Cardiac muscle cell (in vitro differentiated cells and primary cell): ENCODE measurements around the gene PRKCA. TPM values are rescaled to one million over a fixed set of nuclear protein-coding genes. Genes with fewer than 3 reads are reported as not detected.

ENCODE experiments used
- DNase-seq, 2 donors: peaks; one replicate each; pipeline versions ENCODE4 v3.0.0 to v3.0.0-alpha.2; 2010 to 2017; ENCODE audit warnings: low read depth in 1 of 2, low spot score in 1 of 2
- H3K27ac ChIP-seq: fragments of 200-600 bp; sonication (generic); 2 replicates; pipeline ENCODE4 v1.5.1; 2016
- H3K27me3 ChIP-seq: fragments of 200-600 bp; sonication (generic); 2 replicates; pipeline ENCODE4 v1.6.0; 2016; ENCODE audit warnings: control low read depth
- H3K36me3 ChIP-seq: fragments of 200-600 bp; sonication (generic); 2 replicates; pipeline ENCODE4 v1.5.1; 2016; ENCODE audit warnings: control low read depth
- H3K4me1 ChIP-seq: fragments of 200-600 bp; sonication (generic); 2 replicates; pipeline ENCODE4 v1.8.1; 2017; ENCODE audit warnings: low read depth, mild to moderate bottlenecking, mixed run types
- H3K4me3 ChIP-seq: fragments of 200-600 bp; sonication (generic); 2 replicates; pipeline ENCODE4 v1.5.1; 2016; ENCODE audit warnings: mild to moderate bottlenecking
- H3K9me3 ChIP-seq: fragments of 200-600 bp; sonication (generic); 2 replicates; pipeline ENCODE4 v1.5.1; 2017; ENCODE audit warnings: low read depth, mild to moderate bottlenecking, control low read depth
- CTCF ChIP-seq: IDR thresholded peaks from 2 replicates; pipeline ENCODE4 v1.5.1; 2012; ENCODE audit warnings: low read depth, mild to moderate bottlenecking, low read length
- polyA plus RNA-seq: library from polyadenylated mRNA; unstranded; fragments of >200 nt; fragmentation: Nextera tagmentation; extraction: Ambion mirVana; gene quantifications from 2 replicates; pipeline ENCODE4 v1.2.1, GENCODE V29; 2016
- total RNA-seq: library from RNA; depleted of rRNA; stranded (reverse); fragments of >200 nt; gene quantifications from 2 replicates; pipeline ENCODE4 v1.2.3, GENCODE V29; 2016

Gene PRKCA
- total and polyA plus RNA-seq, 2 experiments from 2014 or later = 3.1 to 10.3 TPM

GRCh38 chr17:66531851-66532295 is 229.5 kb downstream of the PRKCA start:
- TF ChIP-seq CTCF = no peak
- H3K27me3 ChIP-seq = no peaks in the 10 kb centered on the region
- no peaks in the 10 kb centered on the region for H3K9me3 ChIP-seq
- DNase-seq = no peak
- H3K36me3 ChIP-seq = no peaks in the 10 kb centered on the region
- no peak overlapping the region for H3K4me3 ChIP-seq
- H3K27ac ChIP-seq = no peak overlapping the region
- peaks cover 12% of the 10 kb centered on the region for H3K4me1 ChIP-seq

- H3K4me3 ChIP-seq = no peak overlapping the region
- TF ChIP-seq CTCF = peak; percentile 20
Observed at GRCh38 chr17:66533572-66533971, 231.2 kb downstream of the PRKCA start.

GRCh38 chr17:66533986-66534385 is 231.6 kb downstream of the PRKCA start:
- Histone ChIP-seq H3K27ac (peak overlapping the region; percentile 59), H3K36me3 (no peaks in the 10 kb centered on the region), H3K4me1 (peaks cover 12% of the 10 kb centered on the region), H3K27me3 (no peaks in the 10 kb centered on the region), H3K4me3 (no peak overlapping the region), H3K9me3 (no peaks in the 10 kb centered on the region)
- TF ChIP-seq CTCF = no peak
- no peak for DNase-seq

More at GRCh38 chr17:66533572-66533971, 231.2 kb downstream of the PRKCA start:
- DNase-seq = peak; percentile 74 to 81
- peaks cover 12% of the 10 kb centered on the region for H3K4me1 ChIP-seq
- H3K36me3 ChIP-seq = no peaks in the 10 kb centered on the region
- H3K27me3 ChIP-seq = no peaks in the 10 kb centered on the region
- peak overlapping the region; percentile 59 for H3K27ac ChIP-seq
- H3K9me3 ChIP-seq = no peaks in the 10 kb centered on the region

GRCh38 chr17:66535611-66536010 is 233.2 kb downstream of the PRKCA start:
- Histone ChIP-seq H3K9me3 (no peaks in the 10 kb centered on the region), H3K4me3 (no peak overlapping the region), H3K4me1 (peaks cover 20% of the 10 kb centered on the region), H3K36me3 (no peaks in the 10 kb centered on the region), H3K27me3 (no peaks in the 10 kb centered on the region), H3K27ac (no peak overlapping the region)
- TF ChIP-seq CTCF = no peak
- no peak for DNase-seq

GRCh38 chr17:66537502-66537901 is 235.1 kb downstream of the PRKCA start:
- DNase-seq = no peak
- H3K27ac ChIP-seq = no peak overlapping the region
- H3K36me3 ChIP-seq = no peaks in the 10 kb centered on the region
- no peak for TF ChIP-seq CTCF
- H3K4me1 ChIP-seq = peaks cover 20% of the 10 kb centered on the region
- no peaks in the 10 kb centered on the region for H3K9me3 ChIP-seq
- no peaks in the 10 kb centered on the region for H3K27me3 ChIP-seq
- H3K4me3 ChIP-seq = no peak overlapping the region

GRCh38 chr17:66538776-66539175 is 236.4 kb downstream of the PRKCA start:
- no peak overlapping the region for H3K4me3 ChIP-seq
- TF ChIP-seq CTCF = no peak

More at GRCh38 chr17:66538776-66539175, 236.4 kb downstream of the PRKCA start:
- peak in 1 of 2 donors; percentile 28 for DNase-seq
- no peaks in the 10 kb centered on the region for H3K36me3 ChIP-seq
- H3K9me3 ChIP-seq = no peaks in the 10 kb centered on the region
- no peak overlapping the region for H3K27ac ChIP-seq
- peaks cover 12% of the 10 kb centered on the region for H3K4me1 ChIP-seq
- H3K27me3 ChIP-seq = no peaks in the 10 kb centered on the region
